Measurements from ENCODE around the gene DMP1. TPM values are rescaled to one million over a fixed set of nuclear protein-coding genes. Genes with fewer than 3 reads are reported as not detected.

DMP1 gene
- polyA plus RNA-seq, 2 donors = not detected

GRCh38 chr4:87632469-87632868, 17.6 kb upstream of the DMP1 start:
- WGBS, 2 donors = 72 to 74% methylated on average over 1 of the region's 1 CpG
- no peaks in the 10 kb centered on the region for H3K36me3 ChIP-seq (ENCODE audit: control insufficient read depth in 2 of 2, insufficient read depth in 2 of 2, low read length in 1 of 2)
- H3K4me3 ChIP-seq (ENCODE audit: low read depth in 1 of 2, low read length in 2 of 2) = no peak overlapping the region
- H3K27me3 ChIP-seq (ENCODE audit: control insufficient read depth in 1 of 2, insufficient read depth in 2 of 2, low read length in 2 of 2) = no peaks in the 10 kb centered on the region
- H3K9me3 ChIP-seq (ENCODE audit: control insufficient read depth in 2 of 2, insufficient read depth in 1 of 2, low read depth in 1 of 2, low read length in 1 of 2) = peaks cover 0 to 2% of the 10 kb centered on the region in 2 donors
- no peak overlapping the region for H3K27ac ChIP-seq (ENCODE audit: low read depth in 2 of 2, low read length in 1 of 2)
- peaks cover 0 to 2% of the 10 kb centered on the region in 2 donors for H3K4me1 ChIP-seq (ENCODE audit: control insufficient read depth in 2 of 2, insufficient read depth in 2 of 2, low read length in 1 of 2)

GRCh38 chr4:87633243-87633642, 16.8 kb upstream of the DMP1 start:
- Histone ChIP-seq H3K4me3 (ENCODE audit: low read depth in 1 of 2, low read length in 2 of 2) (no peak overlapping the region), H3K36me3 (ENCODE audit: control insufficient read depth in 2 of 2, insufficient read depth in 2 of 2, low read length in 1 of 2) (no peaks in the 10 kb centered on the region), H3K9me3 (ENCODE audit: control insufficient read depth in 2 of 2, insufficient read depth in 1 of 2, low read depth in 1 of 2, low read length in 1 of 2) (peaks cover 0 to 2% of the 10 kb centered on the region in 2 donors), H3K4me1 (ENCODE audit: control insufficient read depth in 2 of 2, insufficient read depth in 2 of 2, low read length in 1 of 2) (peaks cover 0 to 2% of the 10 kb centered on the region in 2 donors), H3K27me3 (ENCODE audit: control insufficient read depth in 1 of 2, insufficient read depth in 2 of 2, low read length in 2 of 2) (no peaks in the 10 kb centered on the region), H3K27ac (ENCODE audit: low read depth in 2 of 2, low read length in 1 of 2) (no peak overlapping the region)
- WGBS, 2 donors = 32 to 33% methylated on average over 2 of the region's 2 CpGs

- no peaks in the 10 kb centered on the region for H3K36me3 ChIP-seq (ENCODE audit: control insufficient read depth in 2 of 2, insufficient read depth in 2 of 2, low read length in 1 of 2)
- 95 to 97% methylated on average over 6 of the region's 6 CpGs for WGBS, 2 donors
- no peaks in the 10 kb centered on the region for H3K4me1 ChIP-seq (ENCODE audit: control insufficient read depth in 2 of 2, insufficient read depth in 2 of 2, low read length in 1 of 2)
- H3K9me3 ChIP-seq (ENCODE audit: control insufficient read depth in 2 of 2, insufficient read depth in 1 of 2, low read depth in 1 of 2, low read length in 1 of 2) = no peaks in the 10 kb centered on the region
- no peak overlapping the region for H3K4me3 ChIP-seq (ENCODE audit: low read depth in 1 of 2, low read length in 2 of 2)
- no peak overlapping the region for H3K27ac ChIP-seq (ENCODE audit: low read depth in 2 of 2, low read length in 1 of 2)
- no peaks in the 10 kb centered on the region for H3K27me3 ChIP-seq (ENCODE audit: control insufficient read depth in 1 of 2, insufficient read depth in 2 of 2, low read length in 2 of 2)
Observed at GRCh38 chr4:87644286-87644685, 5.8 kb upstream of the DMP1 start.

GRCh38 chr4:87650938-87651337, 858 bp downstream of the DMP1 start:
- 73 to 75% methylated on average over 2 of the region's 2 CpGs for WGBS, 2 donors
- Histone ChIP-seq H3K9me3 (ENCODE audit: control insufficient read depth in 2 of 2, insufficient read depth in 1 of 2, low read depth in 1 of 2, low read length in 1 of 2) (no peaks in the 10 kb centered on the region), H3K27ac (ENCODE audit: low read depth in 2 of 2, low read length in 1 of 2) (no peak overlapping the region), H3K4me1 (ENCODE audit: control insufficient read depth in 2 of 2, insufficient read depth in 2 of 2, low read length in 1 of 2) (no peaks in the 10 kb centered on the region), H3K4me3 (ENCODE audit: low read depth in 1 of 2, low read length in 2 of 2) (no peak overlapping the region), H3K36me3 (ENCODE audit: control insufficient read depth in 2 of 2, insufficient read depth in 2 of 2, low read length in 1 of 2) (no peaks in the 10 kb centered on the region), H3K27me3 (ENCODE audit: control insufficient read depth in 1 of 2, insufficient read depth in 2 of 2, low read length in 2 of 2) (no peaks in the 10 kb centered on the region)

- WGBS, 2 donors = 89 to 97% methylated on average over 3 of the region's 3 CpGs
- no peak overlapping the region for H3K27ac ChIP-seq (ENCODE audit: low read depth in 2 of 2, low read length in 1 of 2)
- H3K36me3 ChIP-seq (ENCODE audit: control insufficient read depth in 2 of 2, insufficient read depth in 2 of 2, low read length in 1 of 2) = no peaks in the 10 kb centered on the region
- H3K9me3 ChIP-seq (ENCODE audit: control insufficient read depth in 2 of 2, insufficient read depth in 1 of 2, low read depth in 1 of 2, low read length in 1 of 2) = no peaks in the 10 kb centered on the region
- no peaks in the 10 kb centered on the region for H3K4me1 ChIP-seq (ENCODE audit: control insufficient read depth in 2 of 2, insufficient read depth in 2 of 2, low read length in 1 of 2)
- no peaks in the 10 kb centered on the region for H3K27me3 ChIP-seq (ENCODE audit: control insufficient read depth in 1 of 2, insufficient read depth in 2 of 2, low read length in 2 of 2)
- no peak overlapping the region for H3K4me3 ChIP-seq (ENCODE audit: low read depth in 1 of 2, low read length in 2 of 2)
Observed at GRCh38 chr4:87651941-87652340, 1.9 kb downstream of the DMP1 start.

GRCh38 chr4:87654487-87655044, 4.5 kb downstream of the DMP1 start:
- 54 to 79% methylated on average over 1 of the region's 1 CpG for WGBS, 2 donors
- no peak overlapping the region for H3K27ac ChIP-seq (ENCODE audit: low read depth in 2 of 2, low read length in 1 of 2)
- no peak overlapping the region for H3K4me3 ChIP-seq (ENCODE audit: low read depth in 1 of 2, low read length in 2 of 2)
- H3K36me3 ChIP-seq (ENCODE audit: control insufficient read depth in 2 of 2, insufficient read depth in 2 of 2, low read length in 1 of 2) = no peaks in the 10 kb centered on the region
- H3K9me3 ChIP-seq (ENCODE audit: control insufficient read depth in 2 of 2, insufficient read depth in 1 of 2, low read depth in 1 of 2, low read length in 1 of 2) = no peaks in the 10 kb centered on the region
- H3K4me1 ChIP-seq (ENCODE audit: control insufficient read depth in 2 of 2, insufficient read depth in 2 of 2, low read length in 1 of 2) = no peaks in the 10 kb centered on the region
- H3K27me3 ChIP-seq (ENCODE audit: control insufficient read depth in 1 of 2, insufficient read depth in 2 of 2, low read length in 2 of 2) = no peaks in the 10 kb centered on the region

GRCh38 chr4:87657525-87657924, 7.4 kb downstream of the DMP1 start:
- no peaks in the 10 kb centered on the region for H3K27me3 ChIP-seq (ENCODE audit: control insufficient read depth in 1 of 2, insufficient read depth in 2 of 2, low read length in 2 of 2)
- no peaks in the 10 kb centered on the region for H3K9me3 ChIP-seq (ENCODE audit: control insufficient read depth in 2 of 2, insufficient read depth in 1 of 2, low read depth in 1 of 2, low read length in 1 of 2)
- no peak overlapping the region for H3K4me3 ChIP-seq (ENCODE audit: low read depth in 1 of 2, low read length in 2 of 2)
- H3K36me3 ChIP-seq (ENCODE audit: control insufficient read depth in 2 of 2, insufficient read depth in 2 of 2, low read length in 1 of 2) = no peaks in the 10 kb centered on the region
- 66 to 72% methylated on average over 3 of the region's 3 CpGs for WGBS, 2 donors
- no peak overlapping the region for H3K27ac ChIP-seq (ENCODE audit: low read depth in 2 of 2, low read length in 1 of 2)
- H3K4me1 ChIP-seq (ENCODE audit: control insufficient read depth in 2 of 2, insufficient read depth in 2 of 2, low read length in 1 of 2) = no peaks in the 10 kb centered on the region

GRCh38 chr4:87659247-87659931, 9.3 kb downstream of the DMP1 start:
- no peaks in the 10 kb centered on the region for H3K9me3 ChIP-seq (ENCODE audit: control insufficient read depth in 2 of 2, insufficient read depth in 1 of 2, low read depth in 1 of 2, low read length in 1 of 2)
- 48 to 51% methylated on average over 3 of the region's 3 CpGs for WGBS, 2 donors
- H3K36me3 ChIP-seq (ENCODE audit: control insufficient read depth in 2 of 2, insufficient read depth in 2 of 2, low read length in 1 of 2) = no peaks in the 10 kb centered on the region

GRCh38 chr4:87662871-87663270, 12.8 kb downstream of the DMP1 start:
- no peaks in the 10 kb centered on the region for H3K9me3 ChIP-seq (ENCODE audit: control insufficient read depth in 2 of 2, insufficient read depth in 1 of 2, low read depth in 1 of 2, low read length in 1 of 2)
- no peaks in the 10 kb centered on the region for H3K4me1 ChIP-seq (ENCODE audit: control insufficient read depth in 2 of 2, insufficient read depth in 2 of 2, low read length in 1 of 2)
- H3K27me3 ChIP-seq (ENCODE audit: control insufficient read depth in 1 of 2, insufficient read depth in 2 of 2, low read length in 2 of 2) = no peaks in the 10 kb centered on the region
- no peak overlapping the region for H3K4me3 ChIP-seq (ENCODE audit: low read depth in 1 of 2, low read length in 2 of 2)
- H3K36me3 ChIP-seq (ENCODE audit: control insufficient read depth in 2 of 2, insufficient read depth in 2 of 2, low read length in 1 of 2) = no peaks in the 10 kb centered on the region
- 87 to 88% methylated on average over 9 of the region's 9 CpGs for WGBS, 2 donors
- no peak overlapping the region for H3K27ac ChIP-seq (ENCODE audit: low read depth in 2 of 2, low read length in 1 of 2)

More at GRCh38 chr4:87659247-87659931, 9.3 kb downstream of the DMP1 start:
- Histone ChIP-seq H3K4me1 (ENCODE audit: control insufficient read depth in 2 of 2, insufficient read depth in 2 of 2, low read length in 1 of 2) (no peaks in the 10 kb centered on the region), H3K27me3 (ENCODE audit: control insufficient read depth in 1 of 2, insufficient read depth in 2 of 2, low read length in 2 of 2) (no peaks in the 10 kb centered on the region), H3K4me3 (ENCODE audit: low read depth in 1 of 2, low read length in 2 of 2) (no peak overlapping the region), H3K27ac (ENCODE audit: low read depth in 2 of 2, low read length in 1 of 2) (no peak overlapping the region)

- no peaks in the 10 kb centered on the region for H3K4me1 ChIP-seq (ENCODE audit: control insufficient read depth in 2 of 2, insufficient read depth in 2 of 2, low read length in 1 of 2)
- peaks cover 4 to 6% of the 10 kb centered on the region in 2 donors for H3K9me3 ChIP-seq (ENCODE audit: control insufficient read depth in 2 of 2, insufficient read depth in 1 of 2, low read depth in 1 of 2, low read length in 1 of 2)
- WGBS, 2 donors = 67 to 70% methylated on average over 3 of the region's 3 CpGs
- no peaks in the 10 kb centered on the region for H3K36me3 ChIP-seq (ENCODE audit: control insufficient read depth in 2 of 2, insufficient read depth in 2 of 2, low read length in 1 of 2)
- H3K27me3 ChIP-seq (ENCODE audit: control insufficient read depth in 1 of 2, insufficient read depth in 2 of 2, low read length in 2 of 2) = no peaks in the 10 kb centered on the region
- no peak overlapping the region for H3K27ac ChIP-seq (ENCODE audit: low read depth in 2 of 2, low read length in 1 of 2)
- no peak overlapping the region for H3K4me3 ChIP-seq (ENCODE audit: low read depth in 1 of 2, low read length in 2 of 2)
Observed at GRCh38 chr4:87669373-87669772, 19.3 kb downstream of the DMP1 start.

Data from esophagus (tissue), 2 donors.